ENCODE measurements around the gene INAFM1.

The INAFM1 gene

DNA sequence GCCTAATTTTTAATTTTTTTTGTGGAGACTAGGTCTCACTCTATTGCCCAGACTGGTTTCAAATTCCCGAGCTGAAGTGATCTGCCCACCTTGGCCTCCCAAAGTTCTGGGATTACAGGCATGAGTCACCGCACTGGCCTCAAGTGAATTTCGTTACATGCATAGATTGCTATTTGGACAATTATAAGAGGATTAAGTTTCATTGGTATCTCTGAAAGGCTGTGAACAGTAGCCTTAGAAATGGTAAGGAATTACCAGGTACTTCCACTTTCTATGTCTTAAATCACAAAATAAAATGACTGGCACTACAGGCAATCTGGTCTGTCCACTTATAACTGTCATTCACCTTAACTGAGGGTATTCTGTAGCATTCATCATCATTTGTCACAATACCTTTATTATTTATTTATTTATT, 21.2 kb upstream of the INAFM1 start:
- H3K9ac ChIP-seq (ENCODE audit: low read depth, low read length, poor library complexity, severe bottlenecking) = no peak overlapping the region
- no peaks in the 10 kb centered on the region for H4K20me1 ChIP-seq (ENCODE audit: insufficient read depth, low read length, poor library complexity, severe bottlenecking)
- no peaks in the 10 kb centered on the region for H3K36me3 ChIP-seq (ENCODE audit: insufficient read depth, low read length)
- peaks cover 18% of the 10 kb centered on the region for H3K4me1 ChIP-seq (ENCODE audit: insufficient read depth, low read length, poor library complexity, severe bottlenecking)
- H3K4me2 ChIP-seq (ENCODE audit: low read depth, low read length, poor library complexity, severe bottlenecking) = no peak overlapping the region
- TF ChIP-seq, protein P1, sequence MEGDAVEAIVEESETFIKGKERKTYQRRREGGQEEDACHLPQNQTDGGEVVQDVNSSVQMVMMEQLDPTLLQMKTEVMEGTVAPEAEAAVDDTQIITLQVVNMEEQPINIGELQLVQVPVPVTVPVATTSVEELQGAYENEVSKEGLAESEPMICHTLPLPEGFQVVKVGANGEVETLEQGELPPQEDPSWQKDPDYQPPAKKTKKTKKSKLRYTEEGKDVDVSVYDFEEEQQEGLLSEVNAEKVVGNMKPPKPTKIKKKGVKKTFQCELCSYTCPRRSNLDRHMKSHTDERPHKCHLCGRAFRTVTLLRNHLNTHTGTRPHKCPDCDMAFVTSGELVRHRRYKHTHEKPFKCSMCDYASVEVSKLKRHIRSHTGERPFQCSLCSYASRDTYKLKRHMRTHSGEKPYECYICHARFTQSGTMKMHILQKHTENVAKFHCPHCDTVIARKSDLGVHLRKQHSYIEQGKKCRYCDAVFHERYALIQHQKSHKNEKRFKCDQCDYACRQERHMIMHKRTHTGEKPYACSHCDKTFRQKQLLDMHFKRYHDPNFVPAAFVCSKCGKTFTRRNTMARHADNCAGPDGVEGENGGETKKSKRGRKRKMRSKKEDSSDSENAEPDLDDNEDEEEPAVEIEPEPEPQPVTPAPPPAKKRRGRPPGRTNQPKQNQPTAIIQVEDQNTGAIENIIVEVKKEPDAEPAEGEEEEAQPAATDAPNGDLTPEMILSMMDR (conservative IDR thresholded peaks at IDR 0.05; ENCODE audit: low read length) = no peak
- TF ChIP-seq EZH2phosphoT487 (IDR thresholded peaks at IDR 0.05; ENCODE audit: borderline replicate concordance) = no peak
- peaks cover 10% of the 10 kb centered on the region for H3K79me2 ChIP-seq (ENCODE audit: insufficient read depth, low read length)
- H3K4me3 ChIP-seq (ENCODE audit: low read length, poor library complexity, severe bottlenecking) = no peak overlapping the region
- no peaks in the 10 kb centered on the region for H3K9me2 ChIP-seq (replicated peaks; ENCODE audit: low read depth, low read length)
- no peaks in the 10 kb centered on the region for H3K27me3 ChIP-seq (ENCODE audit: insufficient read depth, low read length, poor library complexity, severe bottlenecking)
- H3F3A ChIP-seq (ENCODE audit: low read depth) = no peaks in the 10 kb centered on the region
- H2AFZ ChIP-seq (ENCODE audit: low read length) = no peak overlapping the region
- H3K9me3 ChIP-seq (ENCODE audit: insufficient read depth, low read depth, low read length) = no peaks in the 10 kb centered on the region

DNA sequence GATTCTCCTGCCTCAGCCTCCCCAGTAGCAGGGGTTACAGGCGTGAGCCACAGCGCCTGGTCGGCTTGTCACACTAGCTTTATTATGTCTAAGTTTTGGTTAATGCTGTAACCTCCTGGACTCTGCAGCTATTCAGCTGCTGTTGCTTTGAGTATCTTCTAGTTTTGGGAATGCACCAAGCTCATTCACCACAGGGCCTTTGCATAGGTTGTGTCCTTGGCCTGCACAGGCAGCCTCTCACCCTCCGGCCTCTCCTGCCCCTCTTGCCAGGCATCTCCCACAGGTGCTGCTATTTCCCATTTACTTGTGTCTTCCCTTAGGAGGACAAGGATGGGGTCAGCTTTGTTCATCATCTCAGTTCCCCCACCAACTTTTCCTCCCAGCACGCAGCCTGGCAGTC, 20.7 kb upstream of the INAFM1 start:
- H3K9me3 ChIP-seq (ENCODE audit: insufficient read depth, low read depth, low read length) = no peaks in the 10 kb centered on the region
- no peak overlapping the region for H3K4me2 ChIP-seq (ENCODE audit: low read depth, low read length, poor library complexity, severe bottlenecking)
- TF ChIP-seq EZH2phosphoT487 (IDR thresholded peaks at IDR 0.05; ENCODE audit: borderline replicate concordance) = no peak
- TF ChIP-seq, protein P1 (conservative IDR thresholded peaks at IDR 0.05; ENCODE audit: low read length) = no peak
- H3K9ac ChIP-seq (ENCODE audit: low read depth, low read length, poor library complexity, severe bottlenecking) = no peak overlapping the region
- no peaks in the 10 kb centered on the region for H3K36me3 ChIP-seq (ENCODE audit: insufficient read depth, low read length)
- H3F3A ChIP-seq (ENCODE audit: low read depth) = no peaks in the 10 kb centered on the region
- peaks cover 22% of the 10 kb centered on the region for H3K4me1 ChIP-seq (ENCODE audit: insufficient read depth, low read length, poor library complexity, severe bottlenecking)
- H3K79me2 ChIP-seq (ENCODE audit: insufficient read depth, low read length) = peaks cover 15% of the 10 kb centered on the region
- H3K4me3 ChIP-seq (ENCODE audit: low read length, poor library complexity, severe bottlenecking) = no peak overlapping the region
- H4K20me1 ChIP-seq (ENCODE audit: insufficient read depth, low read length, poor library complexity, severe bottlenecking) = no peaks in the 10 kb centered on the region
- H3K27me3 ChIP-seq (ENCODE audit: insufficient read depth, low read length, poor library complexity, severe bottlenecking) = no peaks in the 10 kb centered on the region
- H3K9me2 ChIP-seq (replicated peaks; ENCODE audit: low read depth, low read length) = no peaks in the 10 kb centered on the region
- H2AFZ ChIP-seq (ENCODE audit: low read length) = no peak overlapping the region

DNA sequence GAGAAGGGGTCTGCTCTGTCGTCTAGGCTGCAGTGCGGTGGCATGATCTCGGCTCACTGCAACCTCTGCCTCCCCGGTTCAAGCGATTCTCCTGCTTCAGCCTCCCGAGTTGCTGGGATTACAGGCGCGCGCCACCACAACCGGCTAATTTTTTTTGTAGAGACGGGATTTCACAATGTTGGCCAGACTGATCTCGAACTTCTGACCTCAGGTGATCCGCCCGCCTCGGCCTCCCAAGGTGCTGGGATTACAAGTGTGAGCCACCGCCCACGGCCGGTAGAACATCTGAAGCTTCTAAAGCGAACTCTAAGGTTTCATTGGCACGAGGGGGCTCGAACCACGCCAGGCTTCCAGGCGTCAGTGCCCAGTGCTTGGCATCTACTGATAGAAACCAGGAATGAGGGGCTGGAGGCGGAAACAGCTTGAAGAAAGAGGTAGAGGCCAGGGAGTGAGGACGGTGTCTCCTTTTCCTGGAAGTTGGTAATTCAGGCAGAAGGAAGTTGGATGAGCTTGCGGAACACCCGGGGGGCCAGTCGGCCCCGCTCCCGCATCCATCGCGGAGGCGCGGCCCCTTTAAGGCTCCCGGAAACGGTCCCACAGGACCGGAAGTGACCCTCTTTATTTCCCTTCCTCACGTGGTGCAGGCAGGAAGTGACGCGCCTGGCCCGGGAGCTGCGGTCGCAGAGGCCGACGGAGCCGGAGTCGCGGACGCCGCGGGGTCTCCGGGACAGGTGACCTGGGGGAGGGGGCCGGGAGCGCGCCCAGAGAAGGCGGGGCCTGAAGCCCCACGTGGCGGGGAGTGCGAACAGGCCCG, 18.6 kb upstream of the INAFM1 start, which contains the start of gene CCDC9:
CCDC9 (plus strand) TSS at position 647 of the 814 bp plus-strand sequence. CDS start 1,876 bp downstream, outside the sequence.
- Histone ChIP-seq H3F3A (ENCODE audit: low read depth) (no peaks in the 10 kb centered on the region), H2AFZ (ENCODE audit: low read length) (peak within 1 kb of the TSS; percentile 93), H3K27me3 (ENCODE audit: insufficient read depth, low read length, poor library complexity, severe bottlenecking) (no peaks in the 10 kb centered on the region)

More for the DNA sequence above, 18.6 kb upstream of the INAFM1 start, which contains the start of gene CCDC9:
- Histone ChIP-seq H3K79me2 (ENCODE audit: insufficient read depth, low read length) (peaks cover 25% of the 10 kb centered on the region), H3K4me3 (ENCODE audit: low read length, poor library complexity, severe bottlenecking) (peak within 1 kb of the TSS; percentile 93), H4K20me1 (ENCODE audit: insufficient read depth, low read length, poor library complexity, severe bottlenecking) (no peaks in the 10 kb centered on the region), H3K9me3 (ENCODE audit: insufficient read depth, low read depth, low read length) (no peaks in the 10 kb centered on the region), H3K9me2 (replicated peaks; ENCODE audit: low read depth, low read length) (no peaks in the 10 kb centered on the region), H3K36me3 (ENCODE audit: insufficient read depth, low read length) (peaks cover 3% of the 10 kb centered on the region; the same call in 1 of the 2 replicates), H3K9ac (ENCODE audit: low read depth, low read length, poor library complexity, severe bottlenecking) (peak within 1 kb of the TSS; percentile 91), H3K4me2 (ENCODE audit: low read depth, low read length, poor library complexity, severe bottlenecking) (peak within 1 kb of the TSS; percentile 100), H3K4me1 (ENCODE audit: insufficient read depth, low read length, poor library complexity, severe bottlenecking) (peaks cover 22% of the 10 kb centered on the region)
- no peak for TF ChIP-seq EZH2phosphoT487 (IDR thresholded peaks at IDR 0.05; ENCODE audit: borderline replicate concordance)
- TF ChIP-seq, protein P1 (conservative IDR thresholded peaks at IDR 0.05; ENCODE audit: low read length) = no peak

All from Loucy (cell line).